H9 (cell line): Measurements from ENCODE around the gene CA11. TPM values are rescaled to one million over a fixed set of nuclear protein-coding genes. Genes with fewer than 3 reads are reported as not detected.
A peak's percentile ranks its signal among the peaks of the same experiment; 100 is the strongest.

Source experiments
- DNase-seq: peaks from one replicate; pipeline ENCODE4 v3.0.0-alpha.2; 2017
- H2AFZ ChIP-seq: one replicate; pipeline ENCODE4 v1.6.1; 2013; ENCODE audit warnings: mild to moderate bottlenecking, low read length, control low read depth, moderate library complexity
- H2AK5ac ChIP-seq: 2 replicates; pipeline ENCODE4 v1.6.1; 2013; ENCODE audit warnings: low read length, control low read depth, mixed read lengths; ENCODE audit not compliant: insufficient read length
- H2BK120ac ChIP-seq: one replicate; pipeline ENCODE4 v1.6.1; 2013; ENCODE audit warnings: low read depth, mild to moderate bottlenecking, low read length, control low read depth, inconsistent platforms; ENCODE audit not compliant: poor library complexity, severe bottlenecking
- H2BK12ac ChIP-seq: 2 replicates; pipeline ENCODE4 v1.6.1; 2013; ENCODE audit warnings: low read length, control low read depth, mixed read lengths, low read depth; ENCODE audit not compliant: insufficient read length
- H2BK15ac ChIP-seq: 2 replicates; pipeline ENCODE4 v1.6.1; 2013; ENCODE audit warnings: low read depth, low read length, control low read depth
- H2BK20ac ChIP-seq: one replicate; pipeline ENCODE4 v1.6.1; 2013; ENCODE audit warnings: low read depth, mild to moderate bottlenecking, low read length, control low read depth, inconsistent platforms; ENCODE audit not compliant: poor library complexity, severe bottlenecking
- H2BK5ac ChIP-seq: 2 replicates; pipeline ENCODE4 v1.6.1; 2013; ENCODE audit warnings: low read length, control low read depth, mixed read lengths; ENCODE audit not compliant: insufficient read length
- H3K14ac ChIP-seq: 2 replicates; pipeline ENCODE4 v1.6.1; 2013; ENCODE audit warnings: low read length, control low read depth; ENCODE audit not compliant: insufficient read depth
- H3K18ac ChIP-seq: 2 replicates; pipeline ENCODE4 v1.6.1; 2013; ENCODE audit warnings: low read depth, mild to moderate bottlenecking, mixed read lengths, low read length, control low read depth; ENCODE audit not compliant: insufficient read length
- H3K23ac ChIP-seq: 2 replicates; pipeline ENCODE4 v1.6.1; 2013; ENCODE audit warnings: low read length, control low read depth, mixed read lengths, low read depth; ENCODE audit not compliant: insufficient read length
- H3K23me2 ChIP-seq: 2 replicates; pipeline ENCODE4 v1.6.1; 2013; ENCODE audit warnings: low read depth, mild to moderate bottlenecking, mixed read lengths, low read length, control low read depth; ENCODE audit not compliant: insufficient read length, poor library complexity, severe bottlenecking
- H3K27ac ChIP-seq: 2 replicates; pipeline ENCODE4 v1.5.1; 2013; ENCODE audit warnings: low read length, control low read depth, mixed read lengths, low read depth; ENCODE audit not compliant: insufficient read length
- H3K27me3 ChIP-seq: 2 replicates; pipeline ENCODE4 v1.6.1; 2013; ENCODE audit warnings: low read length, control low read depth, inconsistent platforms; ENCODE audit not compliant: insufficient read depth
- H3K4ac ChIP-seq: 2 replicates; pipeline ENCODE4 v1.6.1; 2013; ENCODE audit warnings: low read depth, mild to moderate bottlenecking, control low read depth, inconsistent platforms, low read length, moderate library complexity
- H3K4me1 ChIP-seq: 2 replicates; pipeline ENCODE4 v1.6.1; 2013; ENCODE audit warnings: low read length, control low read depth, inconsistent platforms; ENCODE audit not compliant: insufficient read depth
- H3K4me2 ChIP-seq: 2 replicates; pipeline ENCODE4 v1.6.1; 2013; ENCODE audit warnings: low read length, control low read depth, mixed read lengths; ENCODE audit not compliant: insufficient read length, insufficient read depth
- H3K56ac ChIP-seq: 2 replicates; pipeline ENCODE4 v1.6.1; 2013; ENCODE audit warnings: low read depth, mild to moderate bottlenecking, mixed read lengths, low read length, control low read depth; ENCODE audit not compliant: insufficient read length
- H3K79me1 ChIP-seq: 2 replicates; pipeline ENCODE4 v1.6.1; 2013; ENCODE audit warnings: low read depth, mild to moderate bottlenecking, moderate library complexity, low read length, control low read depth, inconsistent platforms; ENCODE audit not compliant: insufficient read depth, poor library complexity, severe bottlenecking
- H3K79me2 ChIP-seq: 2 replicates; pipeline ENCODE4 v1.6.1; 2013; ENCODE audit warnings: low read length, control low read depth, inconsistent platforms; ENCODE audit not compliant: insufficient read depth
- H3K9ac ChIP-seq: 2 replicates; pipeline ENCODE4 v1.6.1; 2013; ENCODE audit warnings: low read length, control low read depth, mixed read lengths; ENCODE audit not compliant: insufficient read length; ENCODE audit errors: extremely low read depth
- H3K9me3 ChIP-seq: one replicate; pipeline ENCODE4 v1.6.1; 2013; ENCODE audit warnings: low read depth, low read length, inconsistent platforms; ENCODE audit not compliant: control insufficient read depth
- H3T11ph ChIP-seq: one replicate; pipeline ENCODE4 v1.6.1; 2013; ENCODE audit warnings: mild to moderate bottlenecking, low read length, control low read depth, inconsistent platforms
- H4K20me1 ChIP-seq: one replicate; pipeline ENCODE4 v1.6.1; 2013; ENCODE audit not compliant: control insufficient read depth, insufficient read length, insufficient read depth
- H4K5ac ChIP-seq: 2 replicates; pipeline ENCODE4 v1.6.1; 2013; ENCODE audit warnings: low read depth, mild to moderate bottlenecking, mixed read lengths, low read length, control low read depth; ENCODE audit not compliant: insufficient read length
- H4K8ac ChIP-seq: replicated peaks from 2 replicates; pipeline ENCODE4 v1.6.1; 2013; ENCODE audit warnings: low read length, control low read depth, mixed read lengths, low read depth; ENCODE audit not compliant: insufficient read length
- H4K91ac ChIP-seq: 2 replicates; pipeline ENCODE4 v1.6.1; 2013; ENCODE audit warnings: low read depth, mild to moderate bottlenecking, moderate library complexity, mixed read lengths, low read length, control low read depth; ENCODE audit not compliant: insufficient read length
- H3K27ac Mint-ChIP-seq, 3 experiments: 2 replicates in 2 of 3; 3 replicates in 1 of 3; pipeline ENCODE4 v1.8.0; 2020 to 2021; ENCODE audit warnings: mixed read lengths in 3 of 3, mild to moderate bottlenecking in 1 of 3, moderate library complexity in 1 of 3
- H3K27me3 Mint-ChIP-seq: 2 replicates; pipeline ENCODE4 v1.8.0; 2021; ENCODE audit warnings: low read depth, mild to moderate bottlenecking, moderate library complexity, mixed read lengths
- H3K36me3 Mint-ChIP-seq, 3 experiments: 2 replicates in 2 of 3; 3 replicates in 1 of 3; pipeline ENCODE4 v1.8.0; 2020 to 2021; ENCODE audit warnings: low read depth in 3 of 3, mixed read lengths in 3 of 3; ENCODE audit not compliant: insufficient read depth in 1 of 3
- H3K4me1 Mint-ChIP-seq, 2 experiments: 2 replicates each; pipeline ENCODE4 v1.8.0; 2020; ENCODE audit warnings: mixed read lengths in 2 of 2
- H3K4me3 Mint-ChIP-seq, 2 experiments: 2 replicates in 1 of 2; 3 replicates in 1 of 2; pipeline ENCODE4 v1.8.0; 2020 to 2021; ENCODE audit warnings: mild to moderate bottlenecking in 2 of 2, mixed read lengths in 2 of 2, moderate library complexity in 1 of 2
- H3K9me3 Mint-ChIP-seq, 2 experiments: 2 replicates in 1 of 2; 3 replicates in 1 of 2; pipeline ENCODE4 v1.8.0; 2020; ENCODE audit warnings: mild to moderate bottlenecking in 2 of 2, mixed read lengths in 2 of 2, moderate library complexity in 1 of 2
- CTCF ChIP-seq: fragments of 200-600 bp; sonication (generic); conservative IDR thresholded peaks from 3 replicates; pipeline ENCODE4 v1.8.0; 2021; ENCODE audit warnings: antibody characterized with exemption, mild to moderate bottlenecking
- WGBS: extraction: QIAGEN DNeasy Blood & Tissue Kit; methylation state at CpG from one replicate; pipeline ENCODE4 v1.1.7; 2013; ENCODE audit warnings: missing lambda C conversion rate, low lambda C conversion rate, mixed read lengths; ENCODE audit not compliant: insufficient read length; ENCODE audit errors: extremely low coverage; 5-methylcytosine and 5-hydroxymethylcytosine counted together
- total RNA-seq: library from RNA; stranded (reverse); gene quantifications from 2 replicates; pipeline ENCODE4 v1.2.1, GENCODE V29; 2021

Gene CA11
- total RNA-seq, 1 experiment from 2014 or later, result 107 TPM

- Histone ChIP-seq H3K9ac (no peak overlapping the region), H3K79me1 (no peaks in the 10 kb centered on the region), H3K23ac (no peak overlapping the region), H3K4me1 (peaks cover 3% of the 10 kb centered on the region; the same call in 1 of the 2 replicates), H3K23me2 (peaks cover 16% of the 10 kb centered on the region), H3K27ac (no peak overlapping the region), H2BK15ac (no peak overlapping the region), H2BK120ac (no peak overlapping the region), H3K4me2 (no peak overlapping the region), H4K91ac (no peak overlapping the region), H3K56ac (no peak overlapping the region), H2BK20ac (no peak overlapping the region), H3K14ac (no peak overlapping the region), H2AK5ac (no peak overlapping the region), H3K18ac (no peak overlapping the region), H3K9me3 (no peaks in the 10 kb centered on the region), H2AFZ (no peak overlapping the region), H3T11ph (no peak overlapping the region), H4K5ac (no peak overlapping the region), H4K20me1 (no peaks in the 10 kb centered on the region), H4K8ac (no peak overlapping the region), H2BK5ac (no peak overlapping the region), H3K27me3 (no peaks in the 10 kb centered on the region), H3K79me2 (peaks cover 4% of the 10 kb centered on the region; the same call in 1 of the 2 replicates), H2BK12ac (no peak overlapping the region), H3K4ac (no peak overlapping the region)
- Mint-ChIP-seq H3K36me3 (peaks cover 6 to 24% (median 21%) of the 10 kb centered on the region in 3 experiments; a peak in 6 of 7 replicates), H3K4me3 (peak overlapping the region in 1 of 2 experiments; percentile 86; a peak in 1 of 5 replicates), H3K4me1 (peaks cover 27 to 33% of the 10 kb centered on the region in 2 experiments), H3K27ac (no peak overlapping the region), H3K27me3 (no peaks in the 10 kb centered on the region), H3K9me3 (no peaks in the 10 kb centered on the region; a peak in 1 of 5 replicates)
- no CpG with 5 or more reads among the region's 30 CpGs for WGBS
- DNase-seq, result no peak
- no peak for TF ChIP-seq CTCF
Measured at GRCh38 chr19:48625891-48626327, 20.1 kb downstream of the CA11 start.
